ENCODE results near the gene PPP1R37. TPM values are rescaled to one million over a fixed set of nuclear protein-coding genes. Genes with fewer than 3 reads are reported as not detected.

PPP1R37 gene
- total RNA-seq, 1 experiment from 2014 or later, result 45.7 TPM

- H3K9me3 Mint-ChIP-seq (ENCODE audit: low read depth, unreplicated experiment), result no peaks in the 10 kb centered on the region
- H3K36me3 Mint-ChIP-seq (ENCODE audit: insufficient read depth, unreplicated experiment), result peaks cover 72% of the 10 kb centered on the region
- DNase-seq, result no peak
- TF ChIP-seq CTCF (IDR thresholded peaks at IDR 0.05; ENCODE audit: unreplicated experiment), result no peak
- H3K27ac Mint-ChIP-seq (ENCODE audit: unreplicated experiment), result no peak overlapping the region
- intact Hi-C loops (cut with micrococcal nuclease; ENCODE audit: unreplicated experiment), result no loop called here
- no peaks in the 10 kb centered on the region for H3K27me3 Mint-ChIP-seq (ENCODE audit: unreplicated experiment)
- no peak overlapping the region for H3K4me3 Mint-ChIP-seq (ENCODE audit: low read depth, unreplicated experiment)
- CTCF ChIA-PET, result no interaction called here
- BruUV-seq (replicated peaks), result no TSS peak
- H3K4me1 Mint-ChIP-seq (ENCODE audit: low read depth, unreplicated experiment), result peaks cover 9% of the 10 kb centered on the region
These were observed 20.8 kb upstream of the PPP1R37 start for GRCh38 chr19:45071969-45072790.

DNA sequence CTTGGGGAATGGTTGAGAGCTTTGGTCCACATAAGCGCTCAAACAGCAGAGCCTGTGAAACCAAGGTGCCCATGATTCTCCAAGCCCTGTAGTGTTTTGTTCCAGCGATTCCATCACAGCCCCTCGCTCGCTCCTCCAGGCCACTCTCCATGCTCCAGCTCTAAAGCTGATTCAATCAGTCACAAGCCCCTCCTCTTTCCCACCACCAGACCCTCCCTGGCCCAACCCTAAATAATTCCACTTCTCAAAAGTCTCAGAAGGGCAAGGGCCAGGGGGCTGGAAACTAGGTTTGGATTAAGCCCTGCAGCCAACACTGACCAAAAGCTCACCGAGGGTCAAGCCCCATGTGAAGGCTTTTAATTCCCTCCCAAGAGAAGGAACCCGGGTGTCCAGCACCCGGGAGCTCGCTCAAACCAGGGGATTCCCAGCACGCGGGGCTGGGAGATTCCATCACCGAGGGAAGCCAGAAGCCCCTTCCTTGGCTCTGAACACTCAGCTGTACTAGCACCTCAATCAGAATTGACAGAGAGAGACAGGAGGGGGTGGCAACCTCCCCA lies 18.2 kb upstream of the PPP1R37 start:
- Mint-ChIP-seq H3K36me3 (ENCODE audit: insufficient read depth, unreplicated experiment) (peaks cover 67% of the 10 kb centered on the region), H3K27me3 (ENCODE audit: unreplicated experiment) (no peaks in the 10 kb centered on the region), H3K9me3 (ENCODE audit: low read depth, unreplicated experiment) (no peaks in the 10 kb centered on the region), H3K27ac (ENCODE audit: unreplicated experiment) (no peak overlapping the region), H3K4me3 (ENCODE audit: low read depth, unreplicated experiment) (peak overlapping the region; percentile 84), H3K4me1 (ENCODE audit: low read depth, unreplicated experiment) (peaks cover 22% of the 10 kb centered on the region)
- TF ChIP-seq CTCF (IDR thresholded peaks at IDR 0.05; ENCODE audit: unreplicated experiment), result no peak
- no TSS peak for BruUV-seq (replicated peaks)
- DNase-seq, result no peak
- CTCF ChIA-PET, result interaction anchor here (0.7 to 1.6 kb wide), 5 partner anchors 15 to 36 kb away, joined by 3 to 8 read pairs (median 3); partner anchors contain the start of genes CLASRP and PPP1R37
- intact Hi-C loops (cut with micrococcal nuclease; ENCODE audit: unreplicated experiment), result no loop called here

- peaks cover 65% of the 10 kb centered on the region for H3K36me3 Mint-ChIP-seq (ENCODE audit: insufficient read depth, unreplicated experiment)
- CTCF ChIA-PET, result interaction anchor here (0.7 to 1.6 kb wide), 5 partner anchors 16 to 572 kb away, joined by 3 to 8 read pairs (median 3); partner anchors contain the start of genes CLASRP and PPP1R37
- no peak for TF ChIP-seq CTCF (IDR thresholded peaks at IDR 0.05; ENCODE audit: unreplicated experiment)
- DNase-seq, result peak; percentile 90
- peak overlapping the region; percentile 84 for H3K4me3 Mint-ChIP-seq (ENCODE audit: low read depth, unreplicated experiment)
- H3K27ac Mint-ChIP-seq (ENCODE audit: unreplicated experiment), result peak overlapping the region; percentile 66
- no TSS peak for BruUV-seq (replicated peaks)
- intact Hi-C loops (cut with micrococcal nuclease; ENCODE audit: unreplicated experiment), result no loop called here
- H3K27me3 Mint-ChIP-seq (ENCODE audit: unreplicated experiment), result no peaks in the 10 kb centered on the region
- no peaks in the 10 kb centered on the region for H3K9me3 Mint-ChIP-seq (ENCODE audit: low read depth, unreplicated experiment)
- peaks cover 22% of the 10 kb centered on the region for H3K4me1 Mint-ChIP-seq (ENCODE audit: low read depth, unreplicated experiment)
These were observed 17.5 kb upstream of the PPP1R37 start for GRCh38 chr19:45075301-45076028.

GRCh38 chr19:45076029-45076850 lies 16.7 kb upstream of the PPP1R37 start, which contains the start of gene ZNF296:
ZNF296 (minus strand) TSS chr19:45076478; CDS start chr19:45076373, 105 bp downstream.
- BruUV-seq (replicated peaks), result TSS peak; percentile 69
- peaks cover 22% of the 10 kb centered on the region for H3K4me1 Mint-ChIP-seq (ENCODE audit: low read depth, unreplicated experiment)
- peak within 1 kb of the TSS; percentile 66 for H3K27ac Mint-ChIP-seq (ENCODE audit: unreplicated experiment)
- CTCF ChIA-PET, result interaction anchor here (1.2 to 1.6 kb wide), 2 partner anchors 16 to 37 kb away, joined by 5 to 8 read pairs; partner anchors contain the start of genes CLASRP and PPP1R37
- peak; percentile 93 for DNase-seq
- intact Hi-C loops (cut with micrococcal nuclease; ENCODE audit: unreplicated experiment), result no loop called here
- no peaks in the 10 kb centered on the region for H3K27me3 Mint-ChIP-seq (ENCODE audit: unreplicated experiment)
- H3K9me3 Mint-ChIP-seq (ENCODE audit: low read depth, unreplicated experiment), result no peaks in the 10 kb centered on the region
- H3K4me3 Mint-ChIP-seq (ENCODE audit: low read depth, unreplicated experiment), result peak within 1 kb of the TSS; percentile 84
- H3K36me3 Mint-ChIP-seq (ENCODE audit: insufficient read depth, unreplicated experiment), result peaks cover 62% of the 10 kb centered on the region
- no peak for TF ChIP-seq CTCF (IDR thresholded peaks at IDR 0.05; ENCODE audit: unreplicated experiment)

Data from Calu3 (cell line).